DMS79 (cell line): ENCODE results near the gene VPS8.

Experiments used
- DNase-seq: peaks from one replicate; lab custom pipeline; 2025; lab: John Stamatoyannopoulos, UW

Gene VPS8

DNA sequence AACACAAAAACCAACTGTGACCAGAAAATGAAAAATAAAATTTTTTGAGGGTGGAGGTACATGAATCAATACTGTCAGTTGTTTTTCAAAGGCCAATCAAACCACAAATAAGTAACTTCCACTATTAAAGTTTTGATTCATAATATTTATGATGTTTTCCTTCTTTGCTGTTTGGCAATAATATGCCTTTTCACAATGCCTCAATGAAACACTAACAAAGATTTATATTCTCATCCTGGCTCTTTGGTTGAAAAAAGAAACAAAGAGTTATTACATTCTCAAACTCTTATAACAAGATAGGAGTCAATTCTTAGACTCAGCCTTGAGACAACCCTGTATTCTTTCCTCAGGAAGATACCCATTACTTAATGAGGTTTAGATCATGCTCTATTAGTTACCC, 277.8 kb downstream of the VPS8 start:
- DNase-seq = no peak

DNA sequence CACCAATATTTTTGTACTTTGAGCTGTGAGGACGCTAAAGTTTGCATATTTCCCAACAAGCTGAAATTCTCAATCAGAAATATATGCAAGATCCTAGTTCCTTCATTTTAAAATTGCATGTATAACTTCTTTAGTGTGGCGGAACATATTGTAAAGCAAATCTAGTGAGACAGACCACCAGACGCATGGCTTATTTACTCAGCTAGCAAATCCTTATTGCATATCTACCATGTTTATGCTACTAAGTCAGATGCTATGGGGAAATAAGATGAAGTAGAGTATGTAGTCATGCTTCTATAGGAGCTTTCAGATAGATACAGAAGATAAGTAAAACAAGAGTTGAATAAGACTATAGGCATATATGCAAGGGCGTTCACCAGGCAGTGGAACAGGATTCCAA, 278.8 kb downstream of the VPS8 start:
- DNase-seq = no peak

DNA sequence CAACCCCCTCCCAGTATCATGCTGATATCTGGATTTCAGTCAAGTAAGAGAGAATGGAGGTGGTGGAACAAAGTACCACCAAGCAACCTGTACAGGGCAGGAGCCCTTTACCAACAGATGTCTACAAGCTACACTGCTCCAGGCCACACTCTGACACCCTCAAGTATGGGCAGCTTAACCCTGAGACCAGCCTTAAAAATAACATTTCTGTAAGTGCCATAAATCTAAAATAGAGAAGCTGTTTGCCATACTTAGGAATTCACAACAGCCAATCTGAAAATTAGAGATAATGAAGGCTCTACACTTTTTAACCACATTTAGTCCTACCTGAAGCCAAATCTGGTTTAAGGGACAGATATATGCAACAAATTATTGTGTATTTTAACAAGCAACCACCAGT, 281.1 kb downstream of the VPS8 start:
- DNase-seq = no peak

- DNase-seq = no peak
Observed at GRCh38 chr3:185094697-185095096, 282.7 kb downstream of the VPS8 start.
